Measurements from ENCODE around the gene SPC25.

Gene SPC25

DNA sequence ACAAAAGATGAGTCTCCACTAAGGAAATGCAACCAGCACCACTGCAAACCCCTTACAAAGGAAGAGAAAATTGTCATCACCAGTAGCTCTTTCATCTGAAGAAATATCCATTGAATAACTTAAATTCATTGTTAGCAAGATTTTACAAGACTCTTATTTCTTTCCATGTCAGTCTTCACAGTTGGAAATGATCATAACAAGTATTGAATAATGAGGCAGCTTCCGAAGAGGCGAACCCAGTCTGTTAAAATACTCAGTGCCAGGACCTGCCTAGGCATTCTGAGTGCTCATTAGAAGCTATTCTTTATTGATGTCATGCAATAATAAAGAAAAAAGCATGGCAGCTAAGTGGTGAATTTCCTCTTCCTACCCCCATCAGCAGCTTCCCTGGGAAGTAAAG, 54.3 kb downstream of the SPC25 start:
- no peak for DNase-seq
- Histone ChIP-seq H3K79me1 (ENCODE audit: low read length) (no peaks in the 10 kb centered on the region), H3K79me2 (ENCODE audit: control insufficient read depth, insufficient read depth, low read length) (no peaks in the 10 kb centered on the region), H2BK15ac (replicated peaks; ENCODE audit: low read depth) (no peak overlapping the region), H3K4me2 (ENCODE audit: low read length) (no peak overlapping the region), H3K56ac (ENCODE audit: low read length) (no peak overlapping the region), H3K36me3 (ENCODE audit: control insufficient read depth, insufficient read depth, low read length) (no peaks in the 10 kb centered on the region), H3K9ac (ENCODE audit: low read length) (no peak overlapping the region), H2BK5ac (ENCODE audit: low read length) (no peak overlapping the region), H3K4me3 (ENCODE audit: low read length) (no peak overlapping the region), H2AK5ac (ENCODE audit: low read length) (no peak overlapping the region), H3K4me1 (ENCODE audit: control insufficient read depth, low read depth, low read length) (no peaks in the 10 kb centered on the region), H4K8ac (ENCODE audit: low read depth, low read length) (no peak overlapping the region), H3K4ac (ENCODE audit: low read depth, low read length) (no peak overlapping the region), H3K27ac (ENCODE audit: low read depth, low read length) (no peak overlapping the region), H3K23ac (ENCODE audit: low read length) (no peak overlapping the region), H4K5ac (ENCODE audit: low read length) (no peak overlapping the region), H3K27me3 (ENCODE audit: insufficient read depth, low read length, poor library complexity) (no peaks in the 10 kb centered on the region), H2BK120ac (ENCODE audit: low read depth, low read length) (no peak overlapping the region), H3K18ac (ENCODE audit: low read length) (no peak overlapping the region)
- no CpG with 5 or more reads among the region's 2 CpGs for WGBS (ENCODE audit: extremely low coverage, insufficient coverage, low lambda C conversion rate)

DNA sequence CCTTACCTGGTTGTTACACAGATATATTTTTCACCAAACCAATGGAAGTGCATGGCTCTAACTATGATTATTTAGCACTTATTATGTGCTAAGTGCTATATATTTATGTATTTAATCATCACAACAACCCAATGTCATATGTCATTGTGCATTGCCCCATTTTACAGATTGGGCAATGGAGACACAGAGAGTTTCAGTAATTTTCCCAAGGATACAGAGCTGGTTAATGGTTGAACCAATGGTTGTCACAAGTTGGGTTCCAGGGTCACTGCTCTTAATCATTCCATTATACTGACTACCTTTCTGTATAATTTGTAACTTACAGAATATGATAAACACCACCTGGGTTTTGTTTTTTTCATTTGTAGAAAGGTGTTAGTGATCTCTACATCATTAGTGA, 58.6 kb downstream of the SPC25 start:
- Histone ChIP-seq H2BK5ac (ENCODE audit: low read length) (no peak overlapping the region), H2BK120ac (ENCODE audit: low read depth, low read length) (no peak overlapping the region), H2AK5ac (ENCODE audit: low read length) (no peak overlapping the region), H2BK15ac (replicated peaks; ENCODE audit: low read depth) (no peak overlapping the region), H3K27me3 (ENCODE audit: insufficient read depth, low read length, poor library complexity) (no peaks in the 10 kb centered on the region), H3K56ac (ENCODE audit: low read length) (no peak overlapping the region), H3K79me1 (ENCODE audit: low read length) (no peaks in the 10 kb centered on the region), H4K8ac (ENCODE audit: low read depth, low read length) (no peak overlapping the region), H3K79me2 (ENCODE audit: control insufficient read depth, insufficient read depth, low read length) (no peaks in the 10 kb centered on the region), H3K18ac (ENCODE audit: low read length) (no peak overlapping the region), H4K5ac (ENCODE audit: low read length) (no peak overlapping the region), H3K4me1 (ENCODE audit: control insufficient read depth, low read depth, low read length) (no peaks in the 10 kb centered on the region), H3K23ac (ENCODE audit: low read length) (no peak overlapping the region), H3K4me2 (ENCODE audit: low read length) (no peak overlapping the region), H3K36me3 (ENCODE audit: control insufficient read depth, insufficient read depth, low read length) (no peaks in the 10 kb centered on the region), H3K4me3 (ENCODE audit: low read length) (no peak overlapping the region), H3K9ac (ENCODE audit: low read length) (no peak overlapping the region), H3K4ac (ENCODE audit: low read depth, low read length) (no peak overlapping the region), H3K27ac (ENCODE audit: low read depth, low read length) (no peak overlapping the region)
- no peak for DNase-seq

DNA sequence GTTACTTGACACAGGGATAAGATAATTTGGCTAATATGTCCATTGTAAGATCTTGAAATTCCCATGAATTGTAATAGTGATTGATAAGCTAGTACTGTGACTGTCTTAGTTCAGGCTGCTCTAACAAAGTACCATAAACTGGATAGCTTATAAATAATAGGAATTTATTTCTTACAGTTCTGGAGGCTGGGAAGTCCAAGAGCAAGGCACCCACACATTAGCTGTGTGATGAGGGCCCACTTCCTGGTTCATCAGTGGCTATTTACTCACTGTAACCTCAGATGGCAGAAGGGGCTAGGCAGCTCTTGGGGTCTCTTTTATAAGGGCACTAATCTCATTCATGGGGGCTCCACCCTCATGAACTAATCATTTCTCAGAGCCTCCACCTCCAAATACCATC, 59.3 kb downstream of the SPC25 start:
- Histone ChIP-seq H3K27me3 (ENCODE audit: insufficient read depth, low read length, poor library complexity) (no peaks in the 10 kb centered on the region), H3K27ac (ENCODE audit: low read depth, low read length) (no peak overlapping the region), H3K4ac (ENCODE audit: low read depth, low read length) (no peak overlapping the region), H3K4me3 (ENCODE audit: low read length) (no peak overlapping the region), H3K79me1 (ENCODE audit: low read length) (no peaks in the 10 kb centered on the region), H4K8ac (ENCODE audit: low read depth, low read length) (no peak overlapping the region), H3K79me2 (ENCODE audit: control insufficient read depth, insufficient read depth, low read length) (no peaks in the 10 kb centered on the region), H3K9ac (ENCODE audit: low read length) (no peak overlapping the region), H3K36me3 (ENCODE audit: control insufficient read depth, insufficient read depth, low read length) (no peaks in the 10 kb centered on the region), H2AK5ac (ENCODE audit: low read length) (no peak overlapping the region), H3K23ac (ENCODE audit: low read length) (no peak overlapping the region), H2BK5ac (ENCODE audit: low read length) (no peak overlapping the region), H3K4me2 (ENCODE audit: low read length) (no peak overlapping the region), H2BK15ac (replicated peaks; ENCODE audit: low read depth) (no peak overlapping the region), H3K56ac (ENCODE audit: low read length) (no peak overlapping the region), H3K4me1 (ENCODE audit: control insufficient read depth, low read depth, low read length) (no peaks in the 10 kb centered on the region), H2BK120ac (ENCODE audit: low read depth, low read length) (no peak overlapping the region), H3K18ac (ENCODE audit: low read length) (no peak overlapping the region), H4K5ac (ENCODE audit: low read length) (no peak overlapping the region)
- no peak for DNase-seq

DNA sequence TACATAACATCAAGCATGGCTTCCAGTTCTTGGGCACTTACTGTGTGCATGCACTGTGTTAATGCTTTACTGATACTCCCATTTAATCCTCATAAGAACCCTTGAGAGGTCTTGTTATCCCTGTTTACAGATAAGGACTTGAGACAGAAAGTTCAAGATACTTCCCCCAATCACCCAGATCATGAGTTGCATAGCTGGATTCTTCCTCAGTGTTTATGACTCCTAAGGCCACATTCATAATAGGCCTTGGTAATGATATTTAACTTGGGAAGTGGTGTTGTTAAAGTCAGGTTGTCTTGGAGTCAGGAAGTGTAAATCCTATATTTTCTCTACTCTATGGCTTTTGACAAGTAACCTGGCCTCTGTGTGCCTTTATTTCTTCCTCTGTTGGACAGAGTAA, 65.1 kb downstream of the SPC25 start:
- Histone ChIP-seq H4K5ac (ENCODE audit: low read length) (no peak overlapping the region), H3K9ac (ENCODE audit: low read length) (no peak overlapping the region)

DNA sequence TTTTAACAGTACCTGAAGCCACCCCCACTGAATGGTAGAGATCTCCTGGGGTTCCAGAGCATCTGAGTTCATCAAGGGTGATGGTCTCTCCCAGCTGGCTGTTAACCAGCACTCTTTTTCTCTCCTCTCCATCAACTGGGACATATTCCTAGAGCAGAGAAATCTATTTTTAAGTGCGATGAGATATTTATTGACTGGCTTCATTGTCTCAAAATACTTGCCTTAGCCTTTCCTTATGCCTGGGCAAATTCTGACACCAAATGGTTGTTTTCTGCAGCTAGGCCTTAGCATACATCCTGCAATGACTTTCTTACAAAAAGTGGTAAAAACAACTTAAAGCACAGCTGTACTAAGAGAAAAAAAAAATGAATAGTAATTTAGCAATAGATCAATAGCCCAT, 68.2 kb downstream of the SPC25 start:
- no peak overlapping the region for H3K9ac ChIP-seq (ENCODE audit: low read length)
- H3K27me3 ChIP-seq (ENCODE audit: insufficient read depth, low read length, poor library complexity): no peaks in the 10 kb centered on the region
- no peak overlapping the region for H2BK120ac ChIP-seq (ENCODE audit: low read depth, low read length)
- H3K36me3 ChIP-seq (ENCODE audit: control insufficient read depth, insufficient read depth, low read length): no peaks in the 10 kb centered on the region
- DNase-seq: no peak
- H3K79me1 ChIP-seq (ENCODE audit: low read length): no peaks in the 10 kb centered on the region
- no peak overlapping the region for H4K8ac ChIP-seq (ENCODE audit: low read depth, low read length)
- H3K4me3 ChIP-seq (ENCODE audit: low read length): no peak overlapping the region
- H3K23ac ChIP-seq (ENCODE audit: low read length): no peak overlapping the region
- H2BK5ac ChIP-seq (ENCODE audit: low read length): no peak overlapping the region
- WGBS (ENCODE audit: extremely low coverage, insufficient coverage, low lambda C conversion rate): no CpG with 5 or more reads among the region's 1 CpG
- H4K5ac ChIP-seq (ENCODE audit: low read length): no peak overlapping the region
- H2BK15ac ChIP-seq (replicated peaks; ENCODE audit: low read depth): no peak overlapping the region
- H3K79me2 ChIP-seq (ENCODE audit: control insufficient read depth, insufficient read depth, low read length): no peaks in the 10 kb centered on the region
- no peak overlapping the region for H3K4me2 ChIP-seq (ENCODE audit: low read length)
- H2AK5ac ChIP-seq (ENCODE audit: low read length): no peak overlapping the region
- no peak overlapping the region for H3K4ac ChIP-seq (ENCODE audit: low read depth, low read length)
- no peak overlapping the region for H3K27ac ChIP-seq (ENCODE audit: low read depth, low read length)
- H3K4me1 ChIP-seq (ENCODE audit: control insufficient read depth, low read depth, low read length): no peaks in the 10 kb centered on the region
- no peak overlapping the region for H3K56ac ChIP-seq (ENCODE audit: low read length)
- H3K18ac ChIP-seq (ENCODE audit: low read length): no peak overlapping the region

More for the DNA sequence above, 65.1 kb downstream of the SPC25 start:
- Histone ChIP-seq H3K79me1 (ENCODE audit: low read length) (no peaks in the 10 kb centered on the region), H3K18ac (ENCODE audit: low read length) (no peak overlapping the region), H3K4me1 (ENCODE audit: control insufficient read depth, low read depth, low read length) (no peaks in the 10 kb centered on the region), H3K56ac (ENCODE audit: low read length) (no peak overlapping the region), H3K36me3 (ENCODE audit: control insufficient read depth, insufficient read depth, low read length) (no peaks in the 10 kb centered on the region), H3K23ac (ENCODE audit: low read length) (no peak overlapping the region), H2BK15ac (replicated peaks; ENCODE audit: low read depth) (no peak overlapping the region), H2AK5ac (ENCODE audit: low read length) (no peak overlapping the region), H2BK120ac (ENCODE audit: low read depth, low read length) (no peak overlapping the region), H3K27ac (ENCODE audit: low read depth, low read length) (no peak overlapping the region), H3K4me2 (ENCODE audit: low read length) (no peak overlapping the region), H2BK5ac (ENCODE audit: low read length) (no peak overlapping the region), H3K4ac (ENCODE audit: low read depth, low read length) (no peak overlapping the region), H3K79me2 (ENCODE audit: control insufficient read depth, insufficient read depth, low read length) (no peaks in the 10 kb centered on the region), H3K4me3 (ENCODE audit: low read length) (no peak overlapping the region), H3K27me3 (ENCODE audit: insufficient read depth, low read length, poor library complexity) (no peaks in the 10 kb centered on the region), H4K8ac (ENCODE audit: low read depth, low read length) (no peak overlapping the region)
- DNase-seq: no peak

DNA sequence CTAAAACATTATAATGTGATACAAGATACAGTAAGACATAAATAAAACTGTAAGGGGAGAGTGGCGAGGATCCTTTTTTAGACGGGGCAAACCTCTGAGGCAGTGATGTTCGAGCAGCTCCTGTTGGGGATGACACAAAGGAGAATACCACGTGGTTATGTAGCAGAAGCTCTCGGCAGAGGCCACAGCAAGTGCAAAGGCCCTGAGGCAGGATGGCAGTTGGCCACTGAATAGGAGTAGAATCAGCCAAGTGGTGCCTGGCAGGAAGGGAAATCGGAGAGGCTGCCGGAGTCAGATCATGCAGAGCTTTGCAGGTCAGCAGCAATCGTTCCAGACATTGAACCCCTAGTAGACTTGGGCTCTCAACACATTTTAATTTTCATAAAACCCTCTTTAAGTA, 68.7 kb downstream of the SPC25 start:
- no peak overlapping the region for H2AK5ac ChIP-seq (ENCODE audit: low read length)
- H3K27ac ChIP-seq (ENCODE audit: low read depth, low read length): no peak overlapping the region
- H3K79me1 ChIP-seq (ENCODE audit: low read length): no peaks in the 10 kb centered on the region
- H3K9ac ChIP-seq (ENCODE audit: low read length): no peak overlapping the region
- no peak overlapping the region for H3K18ac ChIP-seq (ENCODE audit: low read length)
- H2BK5ac ChIP-seq (ENCODE audit: low read length): no peak overlapping the region
- H4K5ac ChIP-seq (ENCODE audit: low read length): no peak overlapping the region
- no peak overlapping the region for H4K8ac ChIP-seq (ENCODE audit: low read depth, low read length)
- H3K4me3 ChIP-seq (ENCODE audit: low read length): no peak overlapping the region
- H3K56ac ChIP-seq (ENCODE audit: low read length): no peak overlapping the region
- H3K79me2 ChIP-seq (ENCODE audit: control insufficient read depth, insufficient read depth, low read length): no peaks in the 10 kb centered on the region
- H3K23ac ChIP-seq (ENCODE audit: low read length): no peak overlapping the region
- no CpG with 5 or more reads among the region's 8 CpGs for WGBS (ENCODE audit: extremely low coverage, insufficient coverage, low lambda C conversion rate)
- H2BK15ac ChIP-seq (replicated peaks; ENCODE audit: low read depth): no peak overlapping the region
- H3K36me3 ChIP-seq (ENCODE audit: control insufficient read depth, insufficient read depth, low read length): no peaks in the 10 kb centered on the region
- no peak overlapping the region for H3K4me2 ChIP-seq (ENCODE audit: low read length)
- H3K27me3 ChIP-seq (ENCODE audit: insufficient read depth, low read length, poor library complexity): no peaks in the 10 kb centered on the region
- H2BK120ac ChIP-seq (ENCODE audit: low read depth, low read length): no peak overlapping the region
- H3K4me1 ChIP-seq (ENCODE audit: control insufficient read depth, low read depth, low read length): no peaks in the 10 kb centered on the region
- H3K4ac ChIP-seq (ENCODE audit: low read depth, low read length): no peak overlapping the region
- no peak for DNase-seq
